Measurements from ENCODE around the gene CBX2.

GRCh38 chr17:79745641-79746105 lies 32.3 kb upstream of the CBX2 start:
- TF ChIP-seq EZH2phosphoT487 (IDR thresholded peaks at IDR 0.05; ENCODE audit: insufficient read depth, low read depth) (no peak), EZH2 (IDR thresholded peaks at IDR 0.05; ENCODE audit: insufficient read depth, poor library complexity, severe bottlenecking) (no peak)

All from GM23248 (cell line).